ENCODE data around the gene CPVL.

CPVL gene

GRCh38 chr7:29080803-29081202 is 65.5 kb downstream of the CPVL start:
- Histone ChIP-seq H3K4me1 (no peaks in the 10 kb centered on the region), H3K27me3 (no peaks in the 10 kb centered on the region), H3K27ac (no peak overlapping the region), H3K4me3 (no peak overlapping the region), H3K9me3 (no peaks in the 10 kb centered on the region), H3K36me3 (no peaks in the 10 kb centered on the region)
- intact Hi-C loops (cut with DNase I; ENCODE audit: low total_unique reads), result no loop called here
- no peak for TF ChIP-seq CTCF (IDR thresholded peaks at IDR 0.05)
- DNase-seq, result no peak

GRCh38 chr7:29078311-29079260 is 67.8 kb downstream of the CPVL start:
- H3K9me3 ChIP-seq, result no peaks in the 10 kb centered on the region
- intact Hi-C loops (cut with DNase I; ENCODE audit: low total_unique reads), result no loop called here
- TF ChIP-seq CTCF (IDR thresholded peaks at IDR 0.05), result no peak
- no peaks in the 10 kb centered on the region for H3K36me3 ChIP-seq
- no peak overlapping the region for H3K4me3 ChIP-seq
- no peak for DNase-seq
- no peaks in the 10 kb centered on the region for H3K4me1 ChIP-seq
- H3K27me3 ChIP-seq, result no peaks in the 10 kb centered on the region
- H3K27ac ChIP-seq, result no peak overlapping the region

- Histone ChIP-seq H3K27me3 (no peaks in the 10 kb centered on the region), H3K4me1 (no peaks in the 10 kb centered on the region), H3K27ac (no peak overlapping the region), H3K9me3 (no peaks in the 10 kb centered on the region), H3K36me3 (no peaks in the 10 kb centered on the region), H3K4me3 (no peak overlapping the region)
- DNase-seq, result no peak
- intact Hi-C loops (cut with DNase I; ENCODE audit: low total_unique reads), result no loop called here
- no peak for TF ChIP-seq CTCF (IDR thresholded peaks at IDR 0.05)
Observed at GRCh38 chr7:29077854-29078253, 68.5 kb downstream of the CPVL start.

- Histone ChIP-seq H3K4me3 (no peak overlapping the region), H3K36me3 (no peaks in the 10 kb centered on the region), H3K9me3 (no peaks in the 10 kb centered on the region), H3K27me3 (no peaks in the 10 kb centered on the region), H3K27ac (no peak overlapping the region), H3K4me1 (no peaks in the 10 kb centered on the region)
- no peak for DNase-seq
- intact Hi-C loops (cut with DNase I; ENCODE audit: low total_unique reads), result no loop called here
- no peak for TF ChIP-seq CTCF (IDR thresholded peaks at IDR 0.05)
Observed at GRCh38 chr7:29077176-29077575, 69.2 kb downstream of the CPVL start.

GRCh38 chr7:29076631-29077030 is 69.7 kb downstream of the CPVL start:
- intact Hi-C loops (cut with DNase I; ENCODE audit: low total_unique reads), result no loop called here
- no peak for DNase-seq

More at GRCh38 chr7:29076631-29077030, 69.7 kb downstream of the CPVL start:
- H3K4me3 ChIP-seq, result no peak overlapping the region
- no peak overlapping the region for H3K27ac ChIP-seq
- H3K36me3 ChIP-seq, result no peaks in the 10 kb centered on the region
- TF ChIP-seq CTCF (IDR thresholded peaks at IDR 0.05), result no peak
- H3K9me3 ChIP-seq, result no peaks in the 10 kb centered on the region
- H3K27me3 ChIP-seq, result no peaks in the 10 kb centered on the region
- H3K4me1 ChIP-seq, result no peaks in the 10 kb centered on the region
